Measurements from ENCODE around the gene PTPRU.
"Not testable (repeated sequence)": the region's sequence is repeated elsewhere in the genome, so short reads cannot be mapped to it uniquely, and the experiment has no call there.

GRCh38 chr1:29301732-29302131 is 65.4 kb downstream of the PTPRU start:
- not testable (repeated sequence) for TF ChIP-seq EZH2 (IDR thresholded peaks at IDR 0.05); POLR2AphosphoS5 (IDR thresholded peaks at IDR 0.05; ENCODE audit: borderline replicate concordance, low read depth, low read length)

Data from SK-N-MC (cell line).